ENCODE data around the gene TBX1.

- TF ChIP-seq GATA2 (IDR thresholded peaks at IDR 0.05; ENCODE audit: low read depth, low read length) (no peak), GATA3 (IDR thresholded peaks at IDR 0.05; ENCODE audit: low read depth, low read length) (no peak)
Observed at GRCh38 chr22:19796160-19796559, 35.6 kb downstream of the TBX1 start.
